GM10248 (cell line): Measurements from ENCODE around the gene TSPYL1.

Experiments
- CTCF ChIA-PET: fragments of 300-600 bp; sonication (Branson Sonifier 250); formaldehyde crosslinking; extraction: SDS; loops from one replicate; lab custom pipeline; 2021; ENCODE audit warnings: antibody characterized with exemption; lab: Yijun Ruan, JAX
- POLR2A ChIA-PET: fragments of 350-650 bp; sonication (Branson Sonifier 250); formaldehyde crosslinking; extraction: SDS; loops from one replicate; lab custom pipeline; 2020; ENCODE audit warnings: antibody characterized with exemption; lab: Yijun Ruan, JAX
- DNase-seq: peaks from one replicate; pipeline ENCODE4 v3.0.0; 2012; ENCODE audit errors: extremely low spot score
- CTCF ChIP-seq: IDR thresholded peaks from 2 replicates; pipeline ENCODE4 v1.5.1; 2012; ENCODE audit warnings: mild to moderate bottlenecking, low read depth; ENCODE audit errors: extremely low read depth, missing control alignments, control extremely low read depth

The TSPYL1 gene

GRCh38 chr6:116258520-116258919 lies 21.2 kb downstream of the TSPYL1 start:
- no peak for DNase-seq
- no peak for TF ChIP-seq CTCF
- CTCF ChIA-PET = interaction anchor here (1.1 to 3.7 kb wide), 5 partner anchors 10 to 303 kb away, joined by 3 to 27 read pairs (median 3); no protein-coding TSS in a partner anchor
- POLR2A ChIA-PET = no interaction called here

- no peak for TF ChIP-seq CTCF
- CTCF ChIA-PET = interaction anchor here (1.8 to 4.6 kb wide), 2 partner anchors 8 to 12 kb away, joined by 6 to 49 read pairs; no protein-coding TSS in a partner anchor
- DNase-seq = no peak
- POLR2A ChIA-PET = no interaction called here
These were observed 23.0 kb downstream of the TSPYL1 start for GRCh38 chr6:116256694-116257093.

DNA sequence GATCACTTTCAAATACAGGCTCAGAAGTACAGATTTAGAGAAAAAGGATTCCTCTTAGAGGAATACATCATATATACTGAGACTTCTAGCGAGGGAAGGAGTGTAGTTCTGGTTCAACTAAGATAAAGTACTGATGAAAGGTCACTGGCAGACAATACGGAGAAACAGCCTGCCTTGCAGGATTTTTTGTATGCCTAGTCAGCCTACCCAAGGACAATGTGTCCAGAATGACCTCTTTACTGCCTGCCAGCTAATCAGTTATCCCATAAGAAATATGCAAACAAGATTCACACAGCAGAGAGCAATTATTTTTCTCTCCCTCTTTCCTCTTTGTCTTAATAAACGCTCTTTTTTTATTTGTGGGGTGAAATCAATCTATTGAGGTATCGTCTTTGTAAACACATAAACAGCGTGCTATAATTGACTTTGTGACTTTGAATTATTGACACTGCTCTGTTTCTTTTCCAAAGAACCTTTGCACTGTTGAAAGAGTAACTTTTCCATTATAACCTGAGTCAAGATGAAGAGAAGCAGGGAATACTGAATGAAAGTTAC lies 24.4 kb downstream of the TSPYL1 start:
- POLR2A ChIA-PET = no interaction called here
- CTCF ChIA-PET = interaction anchor here (1.8 to 4.6 kb wide), 3 partner anchors 9 to 33 kb away, joined by 5 to 49 read pairs (median 6); no protein-coding TSS in a partner anchor
- no peak for DNase-seq

GRCh38 chr6:116254297-116255056 lies 25.3 kb downstream of the TSPYL1 start:
- TF ChIP-seq CTCF = no peak
- DNase-seq = no peak
- CTCF ChIA-PET = interaction anchor here (0.8 to 4.6 kb wide), 6 partner anchors 10 to 250 kb away, joined by 3 to 49 read pairs (median 5); no protein-coding TSS in a partner anchor
- POLR2A ChIA-PET = no interaction called here

More for the DNA sequence above, 24.4 kb downstream of the TSPYL1 start:
- no peak for TF ChIP-seq CTCF

GRCh38 chr6:116253505-116254296 lies 26.0 kb downstream of the TSPYL1 start, which contains the start of gene TSPYL4:
TSS of gene TSPYL4 (minus strand) at chr6:116254075. CDS start at chr6:116254008, 67 bp downstream.
- ChIA-PET POLR2A (interaction anchor here (0.5 to 1.2 kb wide), 2 partner anchors 25 to 117 kb away, joined by 3 to 4 read pairs; no protein-coding TSS in a partner anchor), CTCF (interaction anchor here (0.8 to 4.6 kb wide), 7 partner anchors 15 to 307 kb away, joined by 3 to 49 read pairs (median 5); no protein-coding TSS in a partner anchor)
- peak; percentile 91 for DNase-seq
- no peak for TF ChIP-seq CTCF

GRCh38 chr6:116253188-116253504 lies 26.6 kb downstream of the TSPYL1 start:
- no peak for DNase-seq
- POLR2A ChIA-PET = interaction anchor here (1.2 kb wide), 1 partner anchor 26 kb away, joined by 4 read pairs; no protein-coding TSS in a partner anchor
- TF ChIP-seq CTCF = no peak
- CTCF ChIA-PET = interaction anchor here (0.7 to 4.6 kb wide), 5 partner anchors 9 to 307 kb away, joined by 3 to 49 read pairs (median 6); no protein-coding TSS in a partner anchor
